Stimulated activated CD4-positive, alpha-beta T cell treated with anti-CD3 and anti-CD28 coated beads, Interleukin-12 subunit alpha, Interleukin-12 subunit beta, amount 100 ng/mL, for 24 hours (primary cell): ENCODE data around the gene APBB2.
"Not testable (repeated sequence)": the region's sequence is repeated elsewhere in the genome, so short reads cannot be mapped to it uniquely, and the experiment has no call there.

Experiments used
- DNase-seq, 2 experiments: peaks; one replicate each; pipeline ENCODE4 v3.0.0-alpha.2; 2020; ENCODE audit warnings: low read depth in 2 of 2

The APBB2 gene

DNA sequence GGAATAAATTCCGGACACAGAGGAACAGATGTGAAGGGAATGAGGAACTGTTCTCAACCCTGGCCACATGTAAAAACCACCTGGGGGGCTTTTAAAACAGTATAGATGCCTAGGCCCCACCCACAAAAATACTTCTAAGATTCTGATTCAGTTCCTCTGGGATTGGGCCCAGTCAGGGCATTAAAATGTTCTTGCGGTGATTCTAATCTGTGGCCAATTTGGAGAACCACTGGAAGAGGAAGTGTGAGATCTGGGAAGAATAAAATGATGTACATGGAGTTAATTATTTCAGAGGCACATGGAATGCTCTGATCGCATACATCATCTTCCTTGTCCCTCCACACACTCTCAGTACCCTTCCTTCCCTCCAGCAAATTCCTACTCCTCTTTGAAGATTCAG, 192.2 kb downstream of the APBB2 start:
- DNase-seq, result no peak

DNA sequence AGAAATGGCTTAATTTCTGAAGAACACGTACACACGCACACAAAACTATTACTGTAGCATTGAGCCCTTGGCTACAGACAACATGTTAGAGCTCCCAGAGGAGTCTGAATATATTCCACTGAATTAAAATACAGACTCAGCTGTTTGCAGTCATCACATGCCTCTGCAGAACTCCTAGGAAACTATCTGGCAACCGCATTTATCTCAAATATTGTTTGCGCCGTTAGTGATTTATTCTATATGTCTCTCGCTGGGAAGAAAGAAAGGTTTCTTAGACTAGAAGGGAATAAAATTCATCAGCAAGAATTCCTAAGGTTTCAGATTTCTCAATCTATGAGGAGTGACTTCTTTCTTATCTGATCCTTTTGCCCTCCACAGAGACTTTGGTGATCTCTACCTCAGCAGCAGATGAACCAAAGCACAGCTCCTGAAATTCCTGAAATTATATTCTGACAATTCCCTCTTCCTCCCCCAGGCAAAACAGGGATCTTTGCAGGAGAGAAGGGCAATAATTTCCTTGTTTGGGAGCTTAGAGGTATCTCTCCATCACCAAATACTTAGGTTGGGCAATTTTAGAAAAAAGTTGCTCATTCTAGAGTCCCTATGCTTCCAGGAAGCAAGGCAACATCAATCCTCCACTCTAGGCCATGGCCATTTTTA, 199.2 kb downstream of the APBB2 start:
- no peak for DNase-seq

DNA sequence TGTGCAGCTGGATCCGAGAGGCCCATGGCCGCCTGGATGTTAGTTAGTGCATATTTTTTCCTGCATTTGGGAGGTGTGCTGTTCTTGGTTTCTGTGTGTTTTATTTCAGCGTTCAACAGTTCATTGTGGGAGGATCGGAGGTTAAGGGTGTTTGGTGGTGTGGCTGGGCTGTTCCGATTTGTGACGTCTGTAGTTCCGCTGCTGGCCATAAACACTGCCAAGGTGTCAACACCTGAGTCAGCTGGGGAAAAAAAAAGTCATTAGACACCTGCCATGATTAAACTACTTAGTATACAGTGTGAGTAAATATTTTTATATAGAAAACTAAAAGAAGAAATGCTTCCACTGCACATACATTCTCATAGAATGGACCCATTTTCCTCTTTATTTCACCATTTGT, 200.2 kb downstream of the APBB2 start:
- DNase-seq, result no peak

DNA sequence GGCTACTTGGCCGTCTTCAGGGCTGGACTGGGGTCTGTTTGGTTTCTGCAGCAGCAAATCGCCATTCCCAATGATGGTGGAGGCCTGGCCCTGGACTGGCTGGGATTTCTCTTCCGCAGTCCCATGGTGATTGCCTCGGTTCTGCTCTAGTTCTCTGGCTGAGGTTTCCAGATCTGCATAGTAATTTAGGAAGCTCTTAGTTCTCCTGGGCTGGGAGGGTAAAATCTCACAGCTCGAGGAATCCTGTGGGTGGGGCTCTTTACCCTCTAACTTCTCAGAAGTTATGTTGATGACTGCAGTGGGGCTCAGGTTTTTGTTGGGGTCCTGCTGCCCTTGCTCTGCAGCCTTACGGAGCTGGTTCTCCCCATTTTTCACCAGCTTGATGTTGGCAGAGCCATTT, 200.6 kb downstream of the APBB2 start:
- no peak for DNase-seq

- DNase-seq, result no peak
Observed at GRCh38 chr4:41012911-41013310, 201.4 kb downstream of the APBB2 start.

DNA sequence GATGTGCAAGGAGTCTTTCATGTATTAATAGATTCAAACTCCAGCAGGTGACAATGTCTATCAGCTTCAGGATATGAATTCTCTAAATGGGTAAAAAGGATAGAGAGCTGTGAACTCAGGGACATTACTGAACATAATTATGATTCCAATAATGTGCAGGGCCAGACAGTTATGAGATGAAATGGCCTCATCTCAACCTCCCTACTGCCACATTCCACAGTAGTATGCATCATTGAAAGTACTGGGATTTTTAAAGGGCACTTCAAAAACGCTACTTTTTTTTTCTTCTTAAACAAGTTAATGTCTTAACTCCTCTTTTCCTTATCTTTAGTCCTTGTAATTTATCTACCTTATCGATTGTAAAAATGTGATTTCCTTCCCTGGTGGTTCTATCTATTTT, 202.0 kb downstream of the APBB2 start:
- DNase-seq, result no peak

DNA sequence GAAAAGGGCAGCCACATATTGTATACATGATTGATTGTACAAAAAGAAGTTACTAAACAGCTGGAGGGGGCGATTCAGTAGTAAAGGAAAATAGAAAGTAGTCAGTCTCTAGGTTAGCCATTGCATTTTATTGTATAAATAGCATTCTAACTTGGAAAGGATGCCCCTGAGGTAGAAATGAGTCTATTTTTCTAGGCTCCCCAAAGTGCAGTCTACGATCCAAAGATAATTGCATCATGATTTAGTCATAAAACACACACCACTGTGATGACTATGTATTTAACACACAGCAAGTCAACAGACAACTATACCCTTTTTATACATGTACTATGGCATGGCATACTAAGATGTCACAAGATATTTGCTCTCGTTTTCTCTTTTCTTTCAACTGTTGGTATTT, 204.9 kb downstream of the APBB2 start:
- DNase-seq, result no peak

GRCh38 chr4:41006141-41006540, 208.2 kb downstream of the APBB2 start:
- no peak for DNase-seq

GRCh38 chr4:41002309-41002708, 212.0 kb downstream of the APBB2 start:
- DNase-seq, result no peak

DNA sequence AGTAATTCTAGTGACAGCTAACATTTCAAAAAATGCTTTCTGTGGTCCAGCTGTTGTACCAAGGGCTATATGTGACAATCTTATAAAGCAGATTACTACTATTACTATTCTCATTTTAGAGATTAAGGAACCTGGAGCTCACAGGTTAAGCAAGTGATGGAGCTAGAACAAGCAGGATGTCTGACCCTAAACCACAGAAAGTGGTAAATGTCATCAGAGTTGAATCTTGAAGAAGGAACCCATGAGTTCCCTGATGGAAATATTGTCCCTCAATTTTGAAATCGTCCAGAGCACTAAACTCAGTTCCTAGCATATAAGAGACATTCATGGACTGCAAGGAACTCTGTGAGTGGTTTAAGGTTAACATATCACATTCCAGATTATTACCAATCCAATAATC, 214.0 kb downstream of the APBB2 start:
- no peak for DNase-seq

- DNase-seq, result no peak
Observed at GRCh38 chr4:40998675-40999358, 215.5 kb downstream of the APBB2 start.

- no peak for DNase-seq
Observed at GRCh38 chr4:40995850-40996249, 218.5 kb downstream of the APBB2 start.

- DNase-seq, result not testable (repeated sequence)
Observed at GRCh38 chr4:40994321-40994720, 220.0 kb downstream of the APBB2 start.

DNA sequence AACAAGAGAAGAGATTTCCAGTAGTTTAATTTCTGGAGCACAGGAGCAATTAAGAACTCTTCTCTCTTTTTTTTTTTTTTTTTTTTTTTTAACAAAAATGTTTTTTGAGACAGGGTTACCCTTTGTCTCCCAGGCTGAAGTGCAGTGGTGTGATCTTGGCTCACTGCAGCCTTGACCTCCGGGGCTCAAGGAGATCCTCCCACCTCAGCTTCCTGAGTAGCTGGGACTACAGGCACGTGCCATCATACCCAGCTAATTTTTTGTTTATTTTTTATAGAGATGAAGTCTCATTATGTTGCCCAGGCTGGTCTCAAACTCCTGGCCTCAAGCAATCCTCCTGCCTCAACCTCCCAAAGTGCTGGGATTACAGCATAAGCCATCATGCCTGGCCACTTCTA, 221.0 kb downstream of the APBB2 start:
- not testable (repeated sequence) for DNase-seq

- no peak for DNase-seq
Observed at GRCh38 chr4:40992472-40993295, 221.7 kb downstream of the APBB2 start.

GRCh38 chr4:40991908-40992307, 222.4 kb downstream of the APBB2 start:
- no peak for DNase-seq

- no peak for DNase-seq
Observed at GRCh38 chr4:40990899-40991265, 223.5 kb downstream of the APBB2 start.

DNA sequence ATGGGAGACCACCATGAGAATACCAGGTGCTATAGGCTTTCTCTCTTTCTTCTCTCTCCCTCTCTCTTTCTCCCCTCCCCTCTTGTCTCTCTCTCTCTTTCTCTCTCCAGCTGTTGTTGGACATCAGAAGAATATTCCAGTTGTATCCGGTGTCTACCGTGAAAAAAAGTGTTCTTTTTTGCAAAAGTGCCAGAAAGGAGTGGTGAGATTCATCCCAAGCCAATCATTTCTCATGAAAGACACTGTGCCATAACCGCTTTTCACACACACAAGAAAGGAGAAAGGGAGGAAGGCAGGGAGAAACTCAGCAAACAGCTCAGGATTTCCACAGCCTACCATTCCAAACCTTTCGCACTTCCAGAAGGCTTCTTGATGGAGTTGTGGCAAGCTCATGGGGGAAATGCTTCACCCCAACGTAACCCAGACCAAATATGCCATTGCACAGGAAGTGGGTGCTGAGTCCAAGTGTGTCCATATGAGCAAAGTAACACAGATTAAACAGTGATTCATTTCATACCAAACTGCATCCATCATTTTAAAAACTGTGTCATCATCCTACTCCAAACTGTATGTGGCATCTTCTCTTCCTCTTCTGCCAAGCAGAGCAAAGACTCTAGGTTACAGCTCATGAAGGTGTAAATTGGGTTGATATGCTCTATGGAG, 224.0 kb downstream of the APBB2 start:
- DNase-seq, result no peak

GRCh38 chr4:40987151-40987550, 227.2 kb downstream of the APBB2 start:
- DNase-seq, result no peak

DNA sequence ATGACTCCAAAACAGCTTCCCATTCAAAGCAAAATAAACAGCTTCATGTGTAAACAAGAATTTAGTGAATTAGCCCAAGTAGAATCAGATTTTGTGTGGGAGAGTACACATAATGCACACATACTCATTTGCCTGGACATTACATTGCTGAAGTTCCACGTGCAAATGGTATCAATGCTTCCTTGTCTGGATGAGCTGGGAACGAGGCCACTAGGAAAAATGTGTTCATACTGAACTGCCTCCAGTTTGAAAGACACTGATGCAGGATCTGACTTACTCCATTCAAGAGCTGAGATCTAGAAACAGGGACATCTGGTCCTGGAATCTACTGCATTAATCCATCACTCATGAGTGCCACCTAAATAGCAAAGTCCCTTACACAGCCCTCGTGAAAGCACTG, 228.0 kb downstream of the APBB2 start:
- no peak for DNase-seq

GRCh38 chr4:40984051-40984450, 230.3 kb downstream of the APBB2 start:
- no peak for DNase-seq

DNA sequence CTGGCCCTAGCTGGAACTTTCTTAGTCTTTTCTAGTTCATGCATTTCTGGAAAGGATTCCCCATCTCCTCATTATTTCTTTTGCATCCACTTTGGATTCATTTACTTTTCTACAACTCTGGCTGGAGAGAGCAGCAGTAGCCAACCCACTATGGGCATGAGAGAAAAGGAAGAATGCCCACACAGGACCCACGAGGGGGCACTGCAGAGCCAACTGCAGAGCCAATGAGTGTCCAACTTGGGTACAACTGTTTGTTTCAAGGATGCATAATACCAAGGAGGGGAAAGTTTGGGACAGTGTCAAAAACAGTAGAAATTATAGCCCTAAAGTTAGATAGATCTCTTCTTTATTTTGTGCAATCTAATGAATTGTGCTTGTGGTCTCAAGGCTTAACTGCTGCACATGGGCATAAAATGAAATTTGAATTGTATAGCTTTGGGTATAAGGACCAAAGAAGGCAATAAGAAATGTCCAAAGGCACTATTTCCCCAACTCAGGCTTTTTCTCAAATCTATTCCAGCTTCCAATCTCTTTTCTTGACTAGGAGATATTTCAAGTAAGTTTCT, 233.9 kb downstream of the APBB2 start:
- DNase-seq, result no peak
